ENCODE data around the gene PARD3.

The PARD3 gene

GRCh38 chr10:34716234-34716633 is 98.9 kb downstream of the PARD3 start:
- no peaks in the 10 kb centered on the region for H3K36me3 ChIP-seq (ENCODE audit: control insufficient read depth in 4 of 4, insufficient read depth in 4 of 4, low read length in 3 of 4)
- H3K9me3 ChIP-seq (ENCODE audit: control extremely low read depth in 1 of 5, control insufficient read depth in 4 of 5, insufficient read depth in 2 of 5, low read depth in 1 of 5, low read length in 4 of 5) = no peaks in the 10 kb centered on the region
- H3K27ac ChIP-seq (ENCODE audit: insufficient read depth in 1 of 2, low read depth in 1 of 2, low read length in 2 of 2, poor library complexity in 1 of 2, severe bottlenecking in 2 of 2) = no peak overlapping the region
- H3K27me3 ChIP-seq (replicated peaks in 2 of 5; ENCODE audit: control insufficient read depth in 4 of 5, insufficient read depth in 5 of 5, low read length in 4 of 5) = peaks cover 0 to 70% (median 26%) of the 10 kb centered on the region in 5 experiments
- no peak for DNase-seq
- CTCF ChIA-PET = no interaction called here
- no peak overlapping the region for H3K4me3 ChIP-seq (ENCODE audit: control insufficient read depth in 1 of 7, extremely low read depth in 1 of 7, insufficient read depth in 4 of 7, low read depth in 2 of 7, low read length in 6 of 7)
- peaks cover 0 to 9% (median 8%) of the 10 kb centered on the region in 4 experiments for H3K4me1 ChIP-seq (ENCODE audit: control extremely low read depth in 1 of 4, control insufficient read depth in 4 of 4, insufficient read depth in 4 of 4, low read length in 3 of 4)
- POLR2A ChIA-PET = no interaction called here
- no CpG with 5 or more reads among the region's 1 CpG for WGBS (ENCODE audit: insufficient coverage)

- Histone ChIP-seq H3K4me3 (ENCODE audit: control insufficient read depth in 1 of 7, extremely low read depth in 1 of 7, insufficient read depth in 4 of 7, low read depth in 2 of 7, low read length in 6 of 7) (no peak overlapping the region), H3K4me1 (ENCODE audit: control extremely low read depth in 1 of 4, control insufficient read depth in 4 of 4, insufficient read depth in 4 of 4, low read length in 3 of 4) (peaks cover 0 to 9% (median 8%) of the 10 kb centered on the region in 4 experiments), H3K27ac (ENCODE audit: insufficient read depth in 1 of 2, low read depth in 1 of 2, low read length in 2 of 2, poor library complexity in 1 of 2, severe bottlenecking in 2 of 2) (no peak overlapping the region), H3K36me3 (ENCODE audit: control insufficient read depth in 4 of 4, insufficient read depth in 4 of 4, low read length in 3 of 4) (no peaks in the 10 kb centered on the region), H3K27me3 (replicated peaks in 2 of 5; ENCODE audit: control insufficient read depth in 4 of 5, insufficient read depth in 5 of 5, low read length in 4 of 5) (peaks cover 0 to 65% (median 28%) of the 10 kb centered on the region in 5 experiments), H3K9me3 (ENCODE audit: control extremely low read depth in 1 of 5, control insufficient read depth in 4 of 5, insufficient read depth in 2 of 5, low read depth in 1 of 5, low read length in 4 of 5) (no peaks in the 10 kb centered on the region)
- ChIA-PET POLR2A (no interaction called here), CTCF (interaction anchor here (0.7 kb wide), 1 partner anchor 279 kb away, joined by 3 read pairs; no protein-coding TSS in a partner anchor)
- 92% methylated on average over 7 of the region's 8 CpGs for WGBS (ENCODE audit: insufficient coverage)
- no peak for DNase-seq
Measured at GRCh38 chr10:34715511-34716187, 99.4 kb downstream of the PARD3 start.

GRCh38 chr10:34713875-34714274 is 101.2 kb downstream of the PARD3 start:
- peaks cover 0 to 65% (median 26%) of the 10 kb centered on the region in 5 experiments for H3K27me3 ChIP-seq (replicated peaks in 2 of 5; ENCODE audit: control insufficient read depth in 4 of 5, insufficient read depth in 5 of 5, low read length in 4 of 5)
- ChIA-PET POLR2A (no interaction called here), CTCF (no interaction called here)
- DNase-seq = no peak
- no peak overlapping the region for H3K4me3 ChIP-seq (ENCODE audit: control insufficient read depth in 1 of 7, extremely low read depth in 1 of 7, insufficient read depth in 4 of 7, low read depth in 2 of 7, low read length in 6 of 7)
- no peak overlapping the region for H3K27ac ChIP-seq (ENCODE audit: insufficient read depth in 1 of 2, low read depth in 1 of 2, low read length in 2 of 2, poor library complexity in 1 of 2, severe bottlenecking in 2 of 2)
- H3K36me3 ChIP-seq (ENCODE audit: control insufficient read depth in 4 of 4, insufficient read depth in 4 of 4, low read length in 3 of 4) = no peaks in the 10 kb centered on the region
- peaks cover 0 to 9% (median 8%) of the 10 kb centered on the region in 4 experiments for H3K4me1 ChIP-seq (ENCODE audit: control extremely low read depth in 1 of 4, control insufficient read depth in 4 of 4, insufficient read depth in 4 of 4, low read length in 3 of 4)
- H3K9me3 ChIP-seq (ENCODE audit: control extremely low read depth in 1 of 5, control insufficient read depth in 4 of 5, insufficient read depth in 2 of 5, low read depth in 1 of 5, low read length in 4 of 5) = peaks cover 0 to 3% (median 0%) of the 10 kb centered on the region in 5 experiments
- 100% methylated on average over 1 of the region's 1 CpG for WGBS (ENCODE audit: insufficient coverage)

- peaks cover 0 to 3% (median 0%) of the 10 kb centered on the region in 5 experiments for H3K9me3 ChIP-seq (ENCODE audit: control extremely low read depth in 1 of 5, control insufficient read depth in 4 of 5, insufficient read depth in 2 of 5, low read depth in 1 of 5, low read length in 4 of 5)
- no peak overlapping the region for H3K27ac ChIP-seq (ENCODE audit: insufficient read depth in 1 of 2, low read depth in 1 of 2, low read length in 2 of 2, poor library complexity in 1 of 2, severe bottlenecking in 2 of 2)
- no peak for DNase-seq
- POLR2A ChIA-PET = no interaction called here
- peaks cover 0 to 68% (median 27%) of the 10 kb centered on the region in 5 experiments for H3K27me3 ChIP-seq (replicated peaks in 2 of 5; ENCODE audit: control insufficient read depth in 4 of 5, insufficient read depth in 5 of 5, low read length in 4 of 5)
- CTCF ChIA-PET = no interaction called here
- H3K36me3 ChIP-seq (ENCODE audit: control insufficient read depth in 4 of 4, insufficient read depth in 4 of 4, low read length in 3 of 4) = no peaks in the 10 kb centered on the region
- no peaks in the 10 kb centered on the region for H3K4me1 ChIP-seq (ENCODE audit: control extremely low read depth in 1 of 4, control insufficient read depth in 4 of 4, insufficient read depth in 4 of 4, low read length in 3 of 4)
- WGBS (ENCODE audit: insufficient coverage) = 100% methylated on average over 1 of the region's 3 CpGs
- H3K4me3 ChIP-seq (ENCODE audit: control insufficient read depth in 1 of 7, extremely low read depth in 1 of 7, insufficient read depth in 4 of 7, low read depth in 2 of 7, low read length in 6 of 7) = no peak overlapping the region
Measured at GRCh38 chr10:34711500-34711899, 103.6 kb downstream of the PARD3 start.

- H3K9me3 ChIP-seq (ENCODE audit: control extremely low read depth in 1 of 5, control insufficient read depth in 4 of 5, insufficient read depth in 2 of 5, low read depth in 1 of 5, low read length in 4 of 5) = peaks cover 0 to 3% (median 0%) of the 10 kb centered on the region in 5 experiments
- DNase-seq = no peak
- WGBS (ENCODE audit: insufficient coverage) = 85% methylated on average over 4 of the region's 4 CpGs
- no peak overlapping the region for H3K27ac ChIP-seq (ENCODE audit: insufficient read depth in 1 of 2, low read depth in 1 of 2, low read length in 2 of 2, poor library complexity in 1 of 2, severe bottlenecking in 2 of 2)
- H3K4me3 ChIP-seq (ENCODE audit: control insufficient read depth in 1 of 7, extremely low read depth in 1 of 7, insufficient read depth in 4 of 7, low read depth in 2 of 7, low read length in 6 of 7) = no peak overlapping the region
- no peaks in the 10 kb centered on the region for H3K4me1 ChIP-seq (ENCODE audit: control extremely low read depth in 1 of 4, control insufficient read depth in 4 of 4, insufficient read depth in 4 of 4, low read length in 3 of 4)
- CTCF ChIA-PET = no interaction called here
- H3K27me3 ChIP-seq (replicated peaks in 2 of 5; ENCODE audit: control insufficient read depth in 4 of 5, insufficient read depth in 5 of 5, low read length in 4 of 5) = peaks cover 0 to 72% (median 25%) of the 10 kb centered on the region in 5 experiments
- POLR2A ChIA-PET = no interaction called here
- no peaks in the 10 kb centered on the region for H3K36me3 ChIP-seq (ENCODE audit: control insufficient read depth in 4 of 4, insufficient read depth in 4 of 4, low read length in 3 of 4)
Measured at GRCh38 chr10:34710391-34710751, 104.7 kb downstream of the PARD3 start.

- 87% methylated on average over 4 of the region's 8 CpGs for whole genome bisulfite sequencing (ENCODE audit: insufficient coverage)
- Histone ChIP-seq H3K4me3 (ENCODE audit: control insufficient read depth in 1 of 7, extremely low read depth in 1 of 7, insufficient read depth in 4 of 7, low read depth in 2 of 7, low read length in 6 of 7) (no peak overlapping the region), H3K27me3 (replicated peaks in 2 of 5; ENCODE audit: control insufficient read depth in 4 of 5, insufficient read depth in 5 of 5, low read length in 4 of 5) (peaks cover 0 to 69% (median 25%) of the 10 kb centered on the region in 5 experiments), H3K27ac (ENCODE audit: insufficient read depth in 1 of 2, low read depth in 1 of 2, low read length in 2 of 2, poor library complexity in 1 of 2, severe bottlenecking in 2 of 2) (no peak overlapping the region), H3K9me3 (ENCODE audit: control extremely low read depth in 1 of 5, control insufficient read depth in 4 of 5, insufficient read depth in 2 of 5, low read depth in 1 of 5, low read length in 4 of 5) (peaks cover 0 to 3% (median 0%) of the 10 kb centered on the region in 5 experiments), H3K4me1 (ENCODE audit: control extremely low read depth in 1 of 4, control insufficient read depth in 4 of 4, insufficient read depth in 4 of 4, low read length in 3 of 4) (no peaks in the 10 kb centered on the region), H3K36me3 (ENCODE audit: control insufficient read depth in 4 of 4, insufficient read depth in 4 of 4, low read length in 3 of 4) (no peaks in the 10 kb centered on the region)
- CTCF ChIA-PET = no interaction called here
- POLR2A ChIA-PET = no interaction called here
- no peak for DNase-seq
Measured at GRCh38 chr10:34709637-34710390, 105.3 kb downstream of the PARD3 start.

GRCh38 chr10:34707656-34708055 is 107.4 kb downstream of the PARD3 start:
- WGBS (ENCODE audit: insufficient coverage) = no CpG with 5 or more reads among the region's 1 CpG
- POLR2A ChIA-PET = no interaction called here
- peaks cover 0 to 3% (median 0%) of the 10 kb centered on the region in 5 experiments for H3K9me3 ChIP-seq (ENCODE audit: control extremely low read depth in 1 of 5, control insufficient read depth in 4 of 5, insufficient read depth in 2 of 5, low read depth in 1 of 5, low read length in 4 of 5)
- no peaks in the 10 kb centered on the region for H3K4me1 ChIP-seq (ENCODE audit: control extremely low read depth in 1 of 4, control insufficient read depth in 4 of 4, insufficient read depth in 4 of 4, low read length in 3 of 4)
- H3K27ac ChIP-seq (ENCODE audit: insufficient read depth in 1 of 2, low read depth in 1 of 2, low read length in 2 of 2, poor library complexity in 1 of 2, severe bottlenecking in 2 of 2) = no peak overlapping the region
- H3K27me3 ChIP-seq (replicated peaks in 2 of 5; ENCODE audit: control insufficient read depth in 4 of 5, insufficient read depth in 5 of 5, low read length in 4 of 5) = peaks cover 0 to 62% (median 23%) of the 10 kb centered on the region in 5 experiments
- CTCF ChIA-PET = no interaction called here
- no peaks in the 10 kb centered on the region for H3K36me3 ChIP-seq (ENCODE audit: control insufficient read depth in 4 of 4, insufficient read depth in 4 of 4, low read length in 3 of 4)
- DNase-seq = no peak
- H3K4me3 ChIP-seq (ENCODE audit: control insufficient read depth in 1 of 7, extremely low read depth in 1 of 7, insufficient read depth in 4 of 7, low read depth in 2 of 7, low read length in 6 of 7) = no peak overlapping the region
